ENCODE measurements around the gene FHL5.
A peak's percentile ranks its signal among the peaks of the same experiment; 100 is the strongest.

The FHL5 gene

GRCh38 chr6:96522465-96523009 is 40.4 kb upstream of the FHL5 start:
- Histone ChIP-seq H3K36me3 (ENCODE audit: control insufficient read depth in 1 of 2, insufficient read depth in 2 of 2, low read length in 2 of 2) (peaks cover 2 to 4% of the 10 kb centered on the region in 2 experiments), H3K27me3 (ENCODE audit: insufficient read depth, low read length) (no peaks in the 10 kb centered on the region), H3K4ac (ENCODE audit: low read depth, low read length) (no peak overlapping the region), H3K23ac (ENCODE audit: low read length) (no peak overlapping the region), H3K79me2 (ENCODE audit: control insufficient read depth, insufficient read depth, low read length, poor library complexity) (peaks cover 4% of the 10 kb centered on the region), H2BK5ac (ENCODE audit: low read depth, low read length, poor library complexity) (peak overlapping the region; percentile 98), H3K9ac (ENCODE audit: low read length) (peak overlapping the region; percentile 99), H4K8ac (ENCODE audit: low read depth, low read length) (peak overlapping the region; percentile 98), H2AK5ac (ENCODE audit: low read length) (no peak overlapping the region), H2BK12ac (ENCODE audit: low read length) (no peak overlapping the region), H3K4me1 (ENCODE audit: control insufficient read depth in 1 of 2, insufficient read depth in 2 of 2, low read length in 2 of 2) (peaks cover 2 to 9% of the 10 kb centered on the region in 2 experiments), H3K18ac (ENCODE audit: low read length) (no peak overlapping the region), H3K27ac (ENCODE audit: low read depth, low read length) (peak overlapping the region; percentile 99), H2BK120ac (ENCODE audit: insufficient read depth, low read length, poor library complexity) (peak overlapping the region; percentile 93), H3K79me1 (ENCODE audit: low read length) (peaks cover 16% of the 10 kb centered on the region), H3K4me3 (ENCODE audit: low read depth, low read length) (no peak overlapping the region), H4K12ac (ENCODE audit: low read depth, low read length) (no peak overlapping the region), H2AFZ (ENCODE audit: insufficient read depth, low read length, poor library complexity) (no peak overlapping the region), H3K9me3 (ENCODE audit: insufficient read depth, low read depth, low read length) (no peaks in the 10 kb centered on the region), H4K91ac (ENCODE audit: low read depth, low read length) (peak overlapping the region; percentile 98), H3K14ac (ENCODE audit: low read length) (peak overlapping the region; percentile 99), H3K4me2 (ENCODE audit: low read length) (peak overlapping the region; percentile 75)
- WGBS (ENCODE audit: extremely low coverage, insufficient coverage, insufficient read length) = no CpG with 5 or more reads among the region's 5 CpGs
- DNase-seq = peak in 1 of 2 donors; percentile 10

- Histone ChIP-seq H3K14ac (ENCODE audit: low read length) (no peak overlapping the region), H4K8ac (ENCODE audit: low read depth, low read length) (no peak overlapping the region), H3K79me2 (ENCODE audit: control insufficient read depth, insufficient read depth, low read length, poor library complexity) (no peaks in the 10 kb centered on the region), H4K91ac (ENCODE audit: low read depth, low read length) (no peak overlapping the region), H4K12ac (ENCODE audit: low read depth, low read length) (no peak overlapping the region), H3K4me2 (ENCODE audit: low read length) (no peak overlapping the region), H2BK5ac (ENCODE audit: low read depth, low read length, poor library complexity) (no peak overlapping the region), H2BK120ac (ENCODE audit: insufficient read depth, low read length, poor library complexity) (no peak overlapping the region), H3K27ac (ENCODE audit: low read depth, low read length) (no peak overlapping the region), H2AK5ac (ENCODE audit: low read length) (no peak overlapping the region), H3K36me3 (ENCODE audit: control insufficient read depth in 1 of 2, insufficient read depth in 2 of 2, low read length in 2 of 2) (peaks cover 3 to 13% of the 10 kb centered on the region in 2 experiments), H3K27me3 (ENCODE audit: insufficient read depth, low read length) (no peaks in the 10 kb centered on the region), H3K9me3 (ENCODE audit: insufficient read depth, low read depth, low read length) (no peaks in the 10 kb centered on the region), H2BK12ac (ENCODE audit: low read length) (no peak overlapping the region), H3K4ac (ENCODE audit: low read depth, low read length) (no peak overlapping the region), H3K4me1 (ENCODE audit: control insufficient read depth in 1 of 2, insufficient read depth in 2 of 2, low read length in 2 of 2) (no peaks in the 10 kb centered on the region), H3K79me1 (ENCODE audit: low read length) (no peaks in the 10 kb centered on the region), H3K9ac (ENCODE audit: low read length) (no peak overlapping the region), H2AFZ (ENCODE audit: insufficient read depth, low read length, poor library complexity) (no peak overlapping the region), H3K4me3 (ENCODE audit: low read depth, low read length) (no peak overlapping the region), H3K23ac (ENCODE audit: low read length) (no peak overlapping the region), H3K18ac (ENCODE audit: low read length) (no peak overlapping the region)
- no peak for DNase-seq
- WGBS (ENCODE audit: extremely low coverage, insufficient coverage, insufficient read length) = no CpG with 5 or more reads among the region's 3 CpGs
Observed at GRCh38 chr6:96528193-96528592, 34.7 kb upstream of the FHL5 start.

DNA sequence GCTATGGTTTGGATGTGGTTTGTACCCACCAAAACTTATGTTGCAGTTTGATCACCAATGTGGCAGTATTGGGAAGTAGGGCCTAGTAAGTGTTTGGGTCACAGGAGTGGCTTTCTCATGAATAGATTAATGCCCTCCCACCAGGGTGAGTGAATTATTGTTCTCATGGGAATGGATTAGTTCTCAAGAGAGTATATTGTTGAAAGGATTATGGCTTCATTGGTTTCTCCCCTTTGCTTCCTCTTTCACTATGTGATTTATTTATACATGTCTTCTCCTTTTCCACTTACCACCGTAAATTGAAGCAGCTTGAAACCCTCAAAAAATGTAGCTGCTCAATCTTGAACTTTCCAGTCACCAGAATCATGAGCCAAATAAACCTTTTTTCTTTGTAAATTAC is 30.5 kb upstream of the FHL5 start:
- Histone ChIP-seq H4K91ac (ENCODE audit: low read depth, low read length) (no peak overlapping the region), H3K9me3 (ENCODE audit: insufficient read depth, low read depth, low read length) (no peaks in the 10 kb centered on the region), H3K4me3 (ENCODE audit: low read depth, low read length) (no peak overlapping the region), H3K27ac (ENCODE audit: low read depth, low read length) (no peak overlapping the region), H3K36me3 (ENCODE audit: control insufficient read depth in 1 of 2, insufficient read depth in 2 of 2, low read length in 2 of 2) (peaks cover 3 to 13% of the 10 kb centered on the region in 2 experiments), H3K4me1 (ENCODE audit: control insufficient read depth in 1 of 2, insufficient read depth in 2 of 2, low read length in 2 of 2) (no peaks in the 10 kb centered on the region), H3K18ac (ENCODE audit: low read length) (no peak overlapping the region), H3K4ac (ENCODE audit: low read depth, low read length) (no peak overlapping the region), H2BK5ac (ENCODE audit: low read depth, low read length, poor library complexity) (no peak overlapping the region), H3K23ac (ENCODE audit: low read length) (no peak overlapping the region), H3K79me1 (ENCODE audit: low read length) (no peaks in the 10 kb centered on the region), H2BK120ac (ENCODE audit: insufficient read depth, low read length, poor library complexity) (no peak overlapping the region), H2AK5ac (ENCODE audit: low read length) (no peak overlapping the region), H3K27me3 (ENCODE audit: insufficient read depth, low read length) (no peaks in the 10 kb centered on the region), H3K14ac (ENCODE audit: low read length) (no peak overlapping the region), H3K79me2 (ENCODE audit: control insufficient read depth, insufficient read depth, low read length, poor library complexity) (no peaks in the 10 kb centered on the region), H2AFZ (ENCODE audit: insufficient read depth, low read length, poor library complexity) (no peak overlapping the region), H3K4me2 (ENCODE audit: low read length) (no peak overlapping the region), H4K8ac (ENCODE audit: low read depth, low read length) (no peak overlapping the region), H2BK12ac (ENCODE audit: low read length) (no peak overlapping the region), H4K12ac (ENCODE audit: low read depth, low read length) (no peak overlapping the region), H3K9ac (ENCODE audit: low read length) (no peak overlapping the region)
- WGBS (ENCODE audit: extremely low coverage, insufficient coverage, insufficient read length) = no CpG with 5 or more reads among the region's 1 CpG
- DNase-seq = no peak

DNA sequence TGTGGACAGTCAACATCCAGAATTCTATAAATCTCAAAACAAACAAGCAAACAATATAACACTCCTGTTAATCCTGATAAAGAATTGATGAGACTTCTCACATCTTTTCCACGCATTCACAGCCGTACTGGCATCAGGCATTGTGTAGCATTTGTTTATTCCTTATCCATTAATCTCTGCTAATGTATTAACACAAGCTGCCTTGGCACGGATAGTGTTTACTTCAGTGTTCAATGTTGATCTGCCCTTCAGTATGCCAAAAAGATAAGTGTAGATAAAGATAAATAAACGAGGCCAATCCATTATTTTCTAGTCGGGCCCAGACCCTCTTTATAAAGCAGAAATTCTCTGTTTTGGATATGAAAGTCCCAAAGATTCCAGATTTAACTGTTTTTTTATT is 25.2 kb upstream of the FHL5 start:
- Histone ChIP-seq H3K4me2 (ENCODE audit: low read length) (no peak overlapping the region), H4K91ac (ENCODE audit: low read depth, low read length) (no peak overlapping the region)
- WGBS (ENCODE audit: extremely low coverage, insufficient coverage, insufficient read length) = no CpG with 5 or more reads among the region's 5 CpGs

More for the DNA sequence above, 25.2 kb upstream of the FHL5 start:
- no peak overlapping the region for H3K4me3 ChIP-seq (ENCODE audit: low read depth, low read length)
- no peak overlapping the region for H4K8ac ChIP-seq (ENCODE audit: low read depth, low read length)
- H3K27ac ChIP-seq (ENCODE audit: low read depth, low read length) = no peak overlapping the region
- no peaks in the 10 kb centered on the region for H3K4me1 ChIP-seq (ENCODE audit: control insufficient read depth in 1 of 2, insufficient read depth in 2 of 2, low read length in 2 of 2)
- no peak overlapping the region for H2BK12ac ChIP-seq (ENCODE audit: low read length)
- H2AFZ ChIP-seq (ENCODE audit: insufficient read depth, low read length, poor library complexity) = no peak overlapping the region
- H2BK5ac ChIP-seq (ENCODE audit: low read depth, low read length, poor library complexity) = no peak overlapping the region
- no peaks in the 10 kb centered on the region for H3K9me3 ChIP-seq (ENCODE audit: insufficient read depth, low read depth, low read length)
- no peaks in the 10 kb centered on the region for H3K79me1 ChIP-seq (ENCODE audit: low read length)
- H2BK120ac ChIP-seq (ENCODE audit: insufficient read depth, low read length, poor library complexity) = no peak overlapping the region
- no peak overlapping the region for H4K12ac ChIP-seq (ENCODE audit: low read depth, low read length)
- H3K18ac ChIP-seq (ENCODE audit: low read length) = no peak overlapping the region
- no peak overlapping the region for H3K4ac ChIP-seq (ENCODE audit: low read depth, low read length)
- H2AK5ac ChIP-seq (ENCODE audit: low read length) = no peak overlapping the region
- H3K79me2 ChIP-seq (ENCODE audit: control insufficient read depth, insufficient read depth, low read length, poor library complexity) = no peaks in the 10 kb centered on the region
- H3K27me3 ChIP-seq (ENCODE audit: insufficient read depth, low read length) = no peaks in the 10 kb centered on the region
- H3K23ac ChIP-seq (ENCODE audit: low read length) = no peak overlapping the region
- H3K14ac ChIP-seq (ENCODE audit: low read length) = no peak overlapping the region
- no peak for DNase-seq
- peaks cover 0 to 9% of the 10 kb centered on the region in 2 experiments for H3K36me3 ChIP-seq (ENCODE audit: control insufficient read depth in 1 of 2, insufficient read depth in 2 of 2, low read length in 2 of 2)
- no peak overlapping the region for H3K9ac ChIP-seq (ENCODE audit: low read length)
